ENCODE data around the gene HIVEP3.

DNA sequence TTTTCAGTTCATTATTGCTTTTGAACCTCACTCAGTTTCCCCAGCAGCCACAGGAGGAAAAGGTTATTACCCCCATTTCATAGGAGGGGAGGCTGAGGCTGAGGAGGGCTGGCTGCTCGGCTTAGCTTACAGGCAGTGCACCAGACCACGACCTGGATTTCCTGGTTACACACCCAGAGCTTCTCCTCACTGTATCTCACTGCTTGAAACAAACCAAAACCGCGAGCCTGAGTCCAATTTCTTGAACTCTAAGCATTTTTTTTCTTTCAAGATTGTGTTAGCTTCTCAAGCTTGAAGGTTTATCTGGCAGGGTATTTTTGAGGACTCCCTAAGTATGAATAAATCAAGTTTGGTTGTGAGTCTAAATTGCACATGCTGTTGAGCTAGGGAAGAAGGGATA is 245.3 kb downstream of the HIVEP3 start:
- TF ChIP-seq, protein P1, sequence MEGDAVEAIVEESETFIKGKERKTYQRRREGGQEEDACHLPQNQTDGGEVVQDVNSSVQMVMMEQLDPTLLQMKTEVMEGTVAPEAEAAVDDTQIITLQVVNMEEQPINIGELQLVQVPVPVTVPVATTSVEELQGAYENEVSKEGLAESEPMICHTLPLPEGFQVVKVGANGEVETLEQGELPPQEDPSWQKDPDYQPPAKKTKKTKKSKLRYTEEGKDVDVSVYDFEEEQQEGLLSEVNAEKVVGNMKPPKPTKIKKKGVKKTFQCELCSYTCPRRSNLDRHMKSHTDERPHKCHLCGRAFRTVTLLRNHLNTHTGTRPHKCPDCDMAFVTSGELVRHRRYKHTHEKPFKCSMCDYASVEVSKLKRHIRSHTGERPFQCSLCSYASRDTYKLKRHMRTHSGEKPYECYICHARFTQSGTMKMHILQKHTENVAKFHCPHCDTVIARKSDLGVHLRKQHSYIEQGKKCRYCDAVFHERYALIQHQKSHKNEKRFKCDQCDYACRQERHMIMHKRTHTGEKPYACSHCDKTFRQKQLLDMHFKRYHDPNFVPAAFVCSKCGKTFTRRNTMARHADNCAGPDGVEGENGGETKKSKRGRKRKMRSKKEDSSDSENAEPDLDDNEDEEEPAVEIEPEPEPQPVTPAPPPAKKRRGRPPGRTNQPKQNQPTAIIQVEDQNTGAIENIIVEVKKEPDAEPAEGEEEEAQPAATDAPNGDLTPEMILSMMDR (IDR thresholded peaks at IDR 0.05), result no peak
- TF ChIP-seq POLR2A (IDR thresholded peaks at IDR 0.05), result no peak
